HepG2 (cell line): ENCODE results near the gene KRT3. TPM values are rescaled to one million over a fixed set of nuclear protein-coding genes. Genes with fewer than 3 reads are reported as not detected.

ENCODE experiments used
- ATAC-seq: fragments of 200-7000 bp; cut with Tn5 transposase; 3 replicates; pipeline ENCODE4 v1.9.1; 2020; ENCODE audit warnings: mild to moderate bottlenecking, moderate library complexity
- BruUV-seq: library from RNA; stranded (reverse); fragments of 400-500 nt; replicated peaks from 2 replicates; lab custom pipeline; 2021; lab: Mats Ljungman, UMichigan
- CTCF ChIA-PET: fragments of 300-600 bp; formaldehyde crosslinking; extraction: SDS; loops from one replicate; lab custom pipeline; 2021; ENCODE audit warnings: low total read pairs, inconsistent platforms, low intra/inter-chr PET ratio; lab: Yijun Ruan, JAX
- POLR2A ChIA-PET: fragments of 350-600 bp; sonication (Branson Sonifier 250); formaldehyde crosslinking; loops from one replicate; lab custom pipeline; 2020; ENCODE audit warnings: antibody characterized with exemption, inconsistent platforms; lab: Yijun Ruan, JAX
- DNase-seq: peaks from one replicate; pipeline ENCODE4 v3.0.0-alpha.2; 2015; ENCODE audit warnings: low spot score
- FAIRE-seq: peaks from 3 replicates; lab custom pipeline; 2011; peaks lifted over from hg19 to GRCh38; lab: Jason Lieb, UNC
- H2AFZ ChIP-seq: one replicate; pipeline ENCODE4 v1.6.1; 2011; ENCODE audit warnings: low read length, inconsistent platforms
- H3K27ac ChIP-seq: fragments of 300-600 bp; 3 replicates; pipeline ENCODE4 v1.8.0; 2011; ENCODE audit warnings: mixed run types, mild to moderate bottlenecking, mixed read lengths, low read length, inconsistent platforms; ENCODE audit not compliant: insufficient read depth; ENCODE audit errors: extremely low read length
- H3K27me3 ChIP-seq, 2 experiments: fragments of 200-600 bp in 1 of 2; 2 replicates in 1 of 2; 3 replicates in 1 of 2; pipeline versions ENCODE4 v1.6.0 to v1.8.0; 2011; ENCODE audit warnings: low read length in 2 of 2, mild to moderate bottlenecking in 2 of 2, moderate library complexity in 2 of 2, inconsistent platforms in 1 of 2; ENCODE audit not compliant: insufficient read depth in 2 of 2, control insufficient read depth in 1 of 2
- H3K36me3 ChIP-seq, 2 experiments: fragments of 200-600 bp in 1 of 2; replicated peaks in 1 of 2; 2 replicates in 1 of 2; 3 replicates in 1 of 2; pipeline versions ENCODE4 v1.5.1 to v1.8.0; 2011; ENCODE audit warnings: low read length in 2 of 2, inconsistent platforms in 1 of 2; ENCODE audit not compliant: insufficient read depth in 2 of 2, control insufficient read depth in 1 of 2
- H3K4me1 ChIP-seq: 2 replicates; pipeline ENCODE4 v1.5.1; 2012; ENCODE audit warnings: low read length, inconsistent platforms; ENCODE audit not compliant: insufficient read depth
- H3K4me2 ChIP-seq: 2 replicates; pipeline ENCODE4 v1.6.0; 2011; ENCODE audit warnings: low read depth, low read length, inconsistent platforms
- H3K4me3 ChIP-seq, 3 experiments: fragments of 200-600 bp in 1 of 3; sonication (generic), shearing (Covaris generic) in 1 of 3; replicated peaks in 1 of 3; 2 replicates each; pipeline ENCODE4 v1.5.1; 2011 to 2016; ENCODE audit warnings: low read length in 3 of 3, inconsistent platforms in 2 of 3, low read depth in 2 of 3, mild to moderate bottlenecking in 2 of 3, control low read depth in 1 of 3, mixed read lengths in 1 of 3; ENCODE audit not compliant: insufficient read depth in 1 of 3
- H3K79me2 ChIP-seq: one replicate; pipeline ENCODE4 v1.6.1; 2011; ENCODE audit warnings: low read length, inconsistent platforms; ENCODE audit not compliant: insufficient read depth
- H3K9ac ChIP-seq: 2 replicates; pipeline ENCODE4 v1.6.0; 2011; ENCODE audit warnings: mild to moderate bottlenecking, low read depth, low read length, inconsistent platforms; ENCODE audit not compliant: insufficient read depth
- H3K9me3 ChIP-seq: 2 replicates; pipeline ENCODE4 v1.5.1; 2012; ENCODE audit warnings: mild to moderate bottlenecking, low read length
- H4K20me1 ChIP-seq: 2 replicates; pipeline ENCODE4 v1.6.0; 2011; ENCODE audit warnings: inconsistent platforms, mild to moderate bottlenecking, low read length, moderate library complexity; ENCODE audit not compliant: insufficient read depth
- FOXJ3 ChIP-seq: sonication (generic); formaldehyde crosslinking; IDR thresholded peaks from 2 replicates; pipeline ENCODE4 v1.4.0; 2020; ENCODE audit warnings: missing genetic modification reagents, mild to moderate bottlenecking, borderline replicate concordance
- HNRNPUL1 ChIP-seq: fragments of 200-400 bp; formaldehyde crosslinking; IDR thresholded peaks from 2 replicates; pipeline ENCODE4 v1.6.1; 2017; ENCODE audit warnings: low read depth, mild to moderate bottlenecking, low read length, moderate library complexity
- KDM3A ChIP-seq: IDR thresholded peaks from 2 replicates; pipeline ENCODE4 v1.6.1; 2018; ENCODE audit warnings: low read depth, missing compliant biosample characterization
- LBX2 ChIP-seq: sonication (generic); formaldehyde crosslinking; IDR thresholded peaks from 2 replicates; pipeline ENCODE4 v1.5.0; 2020; ENCODE audit warnings: missing genetic modification reagents, mild to moderate bottlenecking, borderline replicate concordance
- MXD1 ChIP-seq: sonication (generic); formaldehyde crosslinking; IDR thresholded peaks from 2 replicates; pipeline ENCODE4 v1.4.0; 2020; ENCODE audit warnings: mild to moderate bottlenecking, missing genetic modification reagents
- PRDM15 ChIP-seq: sonication (generic); formaldehyde crosslinking; IDR thresholded peaks from 2 replicates; pipeline ENCODE4 v1.4.0; 2020; ENCODE audit warnings: missing genetic modification reagents
- RBM39 ChIP-seq: fragments of 200-400 bp; formaldehyde crosslinking; IDR thresholded peaks from one replicate; pipeline ENCODE4 v1.6.1; 2018; ENCODE audit warnings: antibody characterized with exemption, mild to moderate bottlenecking, low read depth, low read length; ENCODE audit not compliant: poor library complexity, severe bottlenecking
- REPIN1 ChIP-seq: sonication (generic); formaldehyde crosslinking; IDR thresholded peaks from 2 replicates; pipeline ENCODE4 v1.8.0; 2022; ENCODE audit warnings: missing genetic modification reagents, low read depth, mild to moderate bottlenecking, borderline replicate concordance
- STAT5B ChIP-seq: sonication (generic); formaldehyde crosslinking; IDR thresholded peaks from 2 replicates; pipeline ENCODE4 v1.4.0; 2020; ENCODE audit warnings: missing genetic modification reagents
- TARDBP ChIP-seq: sonication (generic); formaldehyde crosslinking; IDR thresholded peaks from 2 replicates; pipeline ENCODE4 v1.8.0; 2022; ENCODE audit warnings: mild to moderate bottlenecking, missing genetic modification reagents
- TBL1XR1 ChIP-seq: fragments of 150-350 bp; IDR thresholded peaks from 2 replicates; pipeline ENCODE4 v1.6.1; 2014; ENCODE audit warnings: borderline replicate concordance, low read length; ENCODE audit not compliant: partially characterized antibody
- ZNF224 ChIP-seq: sonication (generic); formaldehyde crosslinking; IDR thresholded peaks from 2 replicates; pipeline ENCODE4 v1.5.0; 2020; ENCODE audit warnings: mild to moderate bottlenecking, missing genetic modification reagents
- ZNF232 ChIP-seq: sonication (generic); formaldehyde crosslinking; IDR thresholded peaks from 2 replicates; pipeline ENCODE4 v1.4.0; 2020; ENCODE audit warnings: missing genetic modification reagents, borderline replicate concordance
- ZNF562 ChIP-seq: sonication (generic); formaldehyde crosslinking; IDR thresholded peaks from 2 replicates; pipeline ENCODE4 v1.8.0; 2022; ENCODE audit warnings: missing genetic modification reagents, borderline replicate concordance
- ZNF563 ChIP-seq: sonication (generic); formaldehyde crosslinking; IDR thresholded peaks from 2 replicates; pipeline ENCODE4 v1.8.0; 2022; ENCODE audit warnings: mild to moderate bottlenecking, moderate library complexity, missing genetic modification reagents
- ZNF775 ChIP-seq: sonication (generic); formaldehyde crosslinking; IDR thresholded peaks from 2 replicates; pipeline ENCODE4 v1.4.0; 2020; ENCODE audit warnings: missing genetic modification reagents, mild to moderate bottlenecking, moderate library complexity, borderline replicate concordance
- ZSCAN5A ChIP-seq: sonication (generic); formaldehyde crosslinking; IDR thresholded peaks from 2 replicates; pipeline ENCODE4 v1.8.0; 2022; ENCODE audit warnings: mild to moderate bottlenecking, missing genetic modification reagents, borderline replicate concordance
- WGBS: methylation state at CpG from one replicate; pipeline ENCODE4 v1.1.6; 2017; ENCODE audit warnings: low lambda C conversion rate; 5-methylcytosine and 5-hydroxymethylcytosine counted together
- in situ Hi-C: cut with HindIII; loops from 2 replicates; pipeline ENCODE4 v1.10.0; 2017; ENCODE audit warnings: low pct_unique_long_range_greater_than_20kb; ENCODE audit not compliant: extremely low pct_ligation_motif_present
- intact Hi-C: fragments of 100-400 bp; cut with micrococcal nuclease; formaldehyde crosslinking; loops from one replicate; pipeline ENCODE4 v1.10.0; 2022; ENCODE audit not compliant: unreplicated experiment
- polyA plus RNA-seq, 8 experiments: library from polyadenylated mRNA; depleted of rRNA in 3 of 8; stranded (reverse) in 7 of 8; unstranded in 1 of 8; fragments of >200 nt; fragmentation: Illumina TruSeq in 4 of 8; extraction: Trizol in 4 of 8; gene quantifications; 2 replicates each; pipeline versions ENCODE4 v1.2.1 to v1.2.3, GENCODE V29; 2011 to 2016; ENCODE audit warnings: low read depth in 4 of 8, missing spikeins in 1 of 8, mixed read lengths in 1 of 8; ENCODE audit not compliant: insufficient read depth in 1 of 8
- total RNA-seq, 5 experiments: library from RNA; depleted of rRNA; stranded (reverse); fragments of >200 nt; fragmentation: Illumina TruSeq; extraction: Trizol; gene quantifications; 2 replicates each; pipeline ENCODE4 v1.2.3, GENCODE V29; 2016; ENCODE audit warnings: low read depth in 1 of 5

Gene KRT3
- total and polyA plus RNA-seq, 2 of the 13 experiments (the other 11 are each of a cell fraction or from before 2014, with no cell fraction given): not detected

GRCh38 chr12:52795694-52796428, at the start of gene KRT3 (continued):
- TF ChIP-seq LBX2 (CRISPR knock-in tag): no peak
- TF ChIP-seq HNRNPUL1: no peak
- no peak for TF ChIP-seq FOXJ3 (CRISPR knock-in tag)

- intact Hi-C loops: no loop called here
- no peak for TF ChIP-seq TARDBP (CRISPR knock-in tag)
- no peak for TF ChIP-seq ZNF232 (CRISPR knock-in tag)
- TF ChIP-seq ZNF224 (CRISPR knock-in tag): no peak
- TF ChIP-seq ZSCAN5A (CRISPR knock-in tag): no peak
- no peak for TF ChIP-seq TBL1XR1
- no peak for TF ChIP-seq MXD1 (CRISPR knock-in tag)
- no peak for TF ChIP-seq KDM3A
- TF ChIP-seq RBM39: no peak
- TF ChIP-seq ZNF563 (CRISPR knock-in tag): no peak
- no peak for TF ChIP-seq REPIN1
- no peak for TF ChIP-seq ZNF562 (CRISPR knock-in tag)
- no peak for TF ChIP-seq STAT5B (CRISPR knock-in tag)
- TF ChIP-seq PRDM15: no peak
- no peak for TF ChIP-seq ZNF775 (CRISPR knock-in tag)
These were observed 48.5 kb upstream of the KRT3 start for GRCh38 chr12:52844386-52844785.

More at GRCh38 chr12:52844386-52844785, 48.5 kb upstream of the KRT3 start:
- ChIA-PET POLR2A (no interaction called here), CTCF (no interaction called here)
- DNase-seq (no peak), ATAC-seq (no peak), FAIRE-seq (no peak)
- H3K79me2 ChIP-seq: no peaks in the 10 kb centered on the region
- H4K20me1 ChIP-seq: no peaks in the 10 kb centered on the region
- H3K4me3 ChIP-seq: no peak overlapping the region
- peaks cover 5 to 38% of the 10 kb centered on the region in 2 experiments; a peak in 4 of 5 replicates for H3K27me3 ChIP-seq
- H3K36me3 ChIP-seq: no peaks in the 10 kb centered on the region
- no peak overlapping the region for H3K9ac ChIP-seq
- no peaks in the 10 kb centered on the region for H3K4me1 ChIP-seq
- no peak overlapping the region for H2AFZ ChIP-seq
- H3K27ac ChIP-seq: no peak overlapping the region
- no peaks in the 10 kb centered on the region for H3K9me3 ChIP-seq
- WGBS: no CpG with 5 or more reads among the region's 11 CpGs
- BruUV-seq: no TSS peak
- no peak overlapping the region for H3K4me2 ChIP-seq
- in situ Hi-C loops: no loop called here
